HCT116 (cell line): ENCODE measurements around the gene TMEM63A. TPM values are rescaled to one million over a fixed set of nuclear protein-coding genes. Genes with fewer than 3 reads are reported as not detected.

ENCODE experiments used
- ATAC-seq: fragments of 200-7000 bp; cut with Tn5 transposase; 2 replicates; pipeline ENCODE4 v1.9.1; 2020; ENCODE audit warnings: mild to moderate bottlenecking, moderate library complexity
- BruUV-seq: library from RNA; stranded (reverse); fragments of 400-500 nt; replicated peaks from 2 replicates; lab custom pipeline; 2021; lab: Mats Ljungman, UMichigan
- CTCF ChIA-PET: fragments of 300-600 bp; sonication (Branson Sonifier 250); formaldehyde crosslinking; loops from one replicate; lab custom pipeline; 2021; ENCODE audit warnings: antibody characterized with exemption; lab: Charles Lee
- POLR2A ChIA-PET: fragments of 300-600, 350-600 bp; sonication (Branson Sonifier 250); formaldehyde crosslinking; loops from one replicate; lab custom pipeline; 2021; ENCODE audit warnings: antibody characterized with exemption; lab: Charles Lee
- RAD21 ChIA-PET, 2 experiments: fragments of 300-600 bp; sonication (Branson Sonifier 250); formaldehyde crosslinking; loops; one replicate each; lab custom pipeline; 2023; ENCODE audit warnings: low total read pairs in 2 of 2; ENCODE audit not compliant: uncharacterized antibody in 2 of 2, unreplicated experiment in 2 of 2, low non-redundant PET in 1 of 2; lab: Charles Lee
- DNase-seq: peaks from one replicate; pipeline ENCODE4 v3.0.0-alpha.2; 2010; ENCODE audit warnings: low read depth, low spot score
- H2AFZ ChIP-seq: fragments of 200-600 bp; shearing (Covaris generic), sonication (generic); 2 replicates; pipeline ENCODE4 v1.6.1; 2017; ENCODE audit warnings: low read depth, mixed run types, mixed read lengths, antibody characterized with exemption, low read length; ENCODE audit not compliant: poor library complexity, severe bottlenecking
- H3K27ac ChIP-seq: 2 replicates; pipeline ENCODE4 v1.5.1; 2012; ENCODE audit warnings: low read depth, low read length
- H3K27me3 ChIP-seq: fragments of 200-600 bp; sonication (generic); 2 replicates; pipeline ENCODE4 v1.6.1; 2016; ENCODE audit warnings: mixed run types, low read length, mixed read lengths; ENCODE audit not compliant: insufficient read depth
- H3K36me3 ChIP-seq, 2 experiments: fragments of 200-500 bp in 1 of 2; fragments of 200-600 bp in 1 of 2; sonication (Bioruptor generic) in 1 of 2; sonication (generic) in 1 of 2; 2 replicates each; pipeline versions ENCODE4 v1.5.1 to v1.6.1; 2014 to 2016; ENCODE audit warnings: low read length in 2 of 2, inconsistent platforms in 1 of 2, mixed read lengths in 1 of 2, mixed run types in 1 of 2; ENCODE audit not compliant: insufficient read depth in 2 of 2, control insufficient read depth in 1 of 2
- H3K4me1 ChIP-seq, 2 experiments: fragments of 200-600 bp in 1 of 2; sonication (generic) in 1 of 2; 2 replicates each; pipeline versions ENCODE4 v1.5.1 to v1.6.1; 2012 to 2017; ENCODE audit warnings: low read length in 2 of 2, inconsistent platforms in 1 of 2, mild to moderate bottlenecking in 1 of 2, mixed read lengths in 1 of 2, mixed run types in 1 of 2, moderate library complexity in 1 of 2; ENCODE audit not compliant: insufficient read depth in 2 of 2, control insufficient read depth in 1 of 2
- H3K4me2 ChIP-seq: fragments of 200-600 bp; sonication (generic); 2 replicates; pipeline ENCODE4 v1.6.1; 2017; ENCODE audit warnings: mixed run types, low read length, mixed read lengths
- H3K4me3 ChIP-seq, 2 experiments: fragments of 200-600 bp in 1 of 2; sonication (generic) in 1 of 2; replicated peaks in 1 of 2; 2 replicates each; pipeline ENCODE4 v1.5.1; 2011 to 2016; ENCODE audit warnings: low read length in 2 of 2, control low read depth in 1 of 2, low read depth in 1 of 2, mild to moderate bottlenecking in 1 of 2, mixed read lengths in 1 of 2, mixed run types in 1 of 2
- H3K79me2 ChIP-seq: fragments of 200-600 bp; sonication (generic); 2 replicates; pipeline ENCODE4 v1.6.1; 2017; ENCODE audit warnings: mild to moderate bottlenecking, mixed run types, low read length, moderate library complexity, mixed read lengths; ENCODE audit not compliant: insufficient read depth
- H3K9ac ChIP-seq: fragments of 200-600 bp; sonication (generic); 2 replicates; pipeline ENCODE4 v1.6.1; 2016; ENCODE audit warnings: low read length, mixed read lengths
- H3K9me2 ChIP-seq: fragments of 200-600 bp; sonication (generic), shearing (Covaris generic); 2 replicates; pipeline ENCODE4 v1.6.1; 2017; ENCODE audit warnings: mixed run types, mild to moderate bottlenecking, moderate library complexity; ENCODE audit not compliant: insufficient read depth
- H3K9me3 ChIP-seq, 2 experiments: fragments of 200-500 bp in 1 of 2; fragments of 200-600 bp in 1 of 2; sonication (Bioruptor generic) in 1 of 2; sonication (generic) in 1 of 2; 2 replicates each; pipeline ENCODE4 v1.6.1; 2014 to 2017; ENCODE audit warnings: low read length in 2 of 2, mixed read lengths in 2 of 2, inconsistent platforms in 1 of 2, low read depth in 1 of 2, mild to moderate bottlenecking in 1 of 2, mixed run types in 1 of 2, moderate library complexity in 1 of 2; ENCODE audit not compliant: control insufficient read depth in 1 of 2, insufficient read depth in 1 of 2
- H4K20me1 ChIP-seq: fragments of 200-600 bp; sonication (generic), shearing (Covaris generic); 2 replicates; pipeline ENCODE4 v1.6.1; 2017; ENCODE audit warnings: mixed run types, mild to moderate bottlenecking, moderate library complexity; ENCODE audit not compliant: insufficient read depth
- CEBPB ChIP-seq: IDR thresholded peaks from 2 replicates; pipeline ENCODE4 v1.6.1; 2012; ENCODE audit warnings: low read depth
- ELF1 ChIP-seq: IDR thresholded peaks from 2 replicates; pipeline ENCODE4 v1.6.1; 2012; ENCODE audit warnings: low read depth, borderline replicate concordance
- FOSL1 ChIP-seq: IDR thresholded peaks from 2 replicates; pipeline ENCODE4 v1.6.1; 2012; ENCODE audit warnings: low read depth
- JUND ChIP-seq: IDR thresholded peaks from 2 replicates; pipeline ENCODE4 v1.6.1; 2012
- REST ChIP-seq: IDR thresholded peaks from 2 replicates; pipeline ENCODE4 v1.6.1; 2012; ENCODE audit warnings: low read depth
- SP1 ChIP-seq: IDR thresholded peaks from 2 replicates; pipeline ENCODE4 v1.6.1; 2012; ENCODE audit warnings: low read depth
- SRF ChIP-seq: IDR thresholded peaks from 2 replicates; pipeline ENCODE4 v1.6.1; 2012; ENCODE audit warnings: low read depth
- TCF7L2 ChIP-seq: IDR thresholded peaks from 2 replicates; pipeline ENCODE4 v1.7.0; 2011; ENCODE audit warnings: borderline replicate concordance, inconsistent platforms; ENCODE audit not compliant: insufficient read depth, insufficient read length; ENCODE audit errors: extremely low read depth
- ZFX ChIP-seq: fragments of 450-650 bp; IDR thresholded peaks from 2 replicates; pipeline ENCODE4 v1.6.1; 2017
- ZNF274 ChIP-seq: fragments of 200-500 bp; sonication (Bioruptor generic); IDR thresholded peaks from 2 replicates; pipeline ENCODE4 v1.6.1; 2014; ENCODE audit warnings: mild to moderate bottlenecking, low read depth, low read length, inconsistent platforms
- intact Hi-C: fragments of 100-400 bp; cut with micrococcal nuclease; formaldehyde crosslinking; loops from 2 replicates; pipeline ENCODE4 v1.10.0; 2022
- total RNA-seq: library from RNA; stranded (reverse); gene quantifications from one replicate; pipeline ENCODE4 v1.2.1, GENCODE V29; 2021; ENCODE audit not compliant: unreplicated experiment

The TMEM63A gene
- total RNA-seq, 1 experiment from 2014 or later = 24.4 TPM

DNA sequence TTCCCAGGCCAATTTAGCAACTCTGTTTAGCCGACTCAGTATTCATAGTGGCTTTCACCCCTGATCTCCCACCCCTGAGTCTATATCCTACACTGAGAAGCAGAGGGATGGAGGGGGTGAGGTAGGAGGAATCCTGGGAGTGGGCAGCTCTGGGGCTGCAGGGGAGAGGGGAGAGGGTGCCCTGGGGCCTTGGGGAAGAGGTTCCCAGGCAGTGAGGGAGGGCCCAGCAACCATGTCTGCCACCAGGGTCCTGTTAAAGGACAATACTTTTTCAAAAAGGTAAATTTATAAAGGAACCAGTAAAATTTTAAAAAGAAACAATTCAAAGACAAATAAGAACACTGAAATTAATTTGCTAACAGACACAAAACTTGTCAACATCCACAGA, 42.0 kb downstream of the TMEM63A start:
- TF ChIP-seq SP1 (no peak), TCF7L2 (no peak), ZFX (no peak), FOSL1 (no peak), JUND (no peak), ZNF274 (no peak), REST (no peak), ELF1 (no peak), SRF (no peak), CEBPB (no peak)
- POLR2A ChIA-PET = no interaction called here
- Histone ChIP-seq H3K27ac (no peak overlapping the region), H3K4me2 (no peak overlapping the region), H2AFZ (no peak overlapping the region), H3K9me2 (no peaks in the 10 kb centered on the region), H3K79me2 (no peaks in the 10 kb centered on the region), H3K4me3 (no peak overlapping the region), H3K36me3 (peaks cover 0 to 4% of the 10 kb centered on the region in 2 experiments; a peak in 1 of 4 replicates), H3K27me3 (no peaks in the 10 kb centered on the region), H3K4me1 (no peaks in the 10 kb centered on the region), H4K20me1 (no peaks in the 10 kb centered on the region), H3K9ac (no peak overlapping the region), H3K9me3 (no peaks in the 10 kb centered on the region)
- DNase-seq (no peak), ATAC-seq (no peak)
- RAD21 ChIA-PET = no interaction called here
- BruUV-seq = no TSS peak
- CTCF ChIA-PET = no interaction called here
- intact Hi-C loops = loop anchor here (10.0 kb wide), 1 partner anchor 285 kb away; no protein-coding TSS in a partner anchor
